ENCODE data around the gene YWHAG. TPM values are rescaled to one million over a fixed set of nuclear protein-coding genes. Genes with fewer than 3 reads are reported as not detected.
"Not testable (repeated sequence)": the region's sequence is repeated elsewhere in the genome, so short reads cannot be mapped to it uniquely, and the experiment has no call there.

Gene YWHAG
- total and polyA plus RNA-seq, 9 of the 15 experiments (the other 6 are each of a cell fraction or from before 2014, with no cell fraction given): 30.4 to 246 (median 94.5) TPM

DNA sequence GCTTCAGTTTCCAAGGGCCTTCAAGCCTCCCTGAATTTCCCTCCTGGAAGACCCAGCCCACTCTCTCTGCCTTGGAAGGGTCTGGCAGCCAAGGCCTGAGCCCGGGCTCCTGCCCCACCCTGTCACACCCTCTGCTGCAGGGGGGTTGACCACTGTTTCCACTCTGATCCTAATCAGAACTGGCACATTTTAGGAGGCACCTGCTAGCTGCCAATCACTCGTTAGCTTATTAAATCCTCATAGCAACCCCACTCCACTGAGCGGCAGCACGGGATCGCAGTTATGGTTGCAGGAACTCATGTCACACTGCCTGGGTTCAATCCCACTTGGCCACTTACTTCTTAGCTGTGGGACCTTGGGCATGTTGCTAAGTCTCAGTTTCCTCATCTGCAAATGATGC lies 43.4 kb downstream of the YWHAG start (continued):
- TF ChIP-seq, protein P1, sequence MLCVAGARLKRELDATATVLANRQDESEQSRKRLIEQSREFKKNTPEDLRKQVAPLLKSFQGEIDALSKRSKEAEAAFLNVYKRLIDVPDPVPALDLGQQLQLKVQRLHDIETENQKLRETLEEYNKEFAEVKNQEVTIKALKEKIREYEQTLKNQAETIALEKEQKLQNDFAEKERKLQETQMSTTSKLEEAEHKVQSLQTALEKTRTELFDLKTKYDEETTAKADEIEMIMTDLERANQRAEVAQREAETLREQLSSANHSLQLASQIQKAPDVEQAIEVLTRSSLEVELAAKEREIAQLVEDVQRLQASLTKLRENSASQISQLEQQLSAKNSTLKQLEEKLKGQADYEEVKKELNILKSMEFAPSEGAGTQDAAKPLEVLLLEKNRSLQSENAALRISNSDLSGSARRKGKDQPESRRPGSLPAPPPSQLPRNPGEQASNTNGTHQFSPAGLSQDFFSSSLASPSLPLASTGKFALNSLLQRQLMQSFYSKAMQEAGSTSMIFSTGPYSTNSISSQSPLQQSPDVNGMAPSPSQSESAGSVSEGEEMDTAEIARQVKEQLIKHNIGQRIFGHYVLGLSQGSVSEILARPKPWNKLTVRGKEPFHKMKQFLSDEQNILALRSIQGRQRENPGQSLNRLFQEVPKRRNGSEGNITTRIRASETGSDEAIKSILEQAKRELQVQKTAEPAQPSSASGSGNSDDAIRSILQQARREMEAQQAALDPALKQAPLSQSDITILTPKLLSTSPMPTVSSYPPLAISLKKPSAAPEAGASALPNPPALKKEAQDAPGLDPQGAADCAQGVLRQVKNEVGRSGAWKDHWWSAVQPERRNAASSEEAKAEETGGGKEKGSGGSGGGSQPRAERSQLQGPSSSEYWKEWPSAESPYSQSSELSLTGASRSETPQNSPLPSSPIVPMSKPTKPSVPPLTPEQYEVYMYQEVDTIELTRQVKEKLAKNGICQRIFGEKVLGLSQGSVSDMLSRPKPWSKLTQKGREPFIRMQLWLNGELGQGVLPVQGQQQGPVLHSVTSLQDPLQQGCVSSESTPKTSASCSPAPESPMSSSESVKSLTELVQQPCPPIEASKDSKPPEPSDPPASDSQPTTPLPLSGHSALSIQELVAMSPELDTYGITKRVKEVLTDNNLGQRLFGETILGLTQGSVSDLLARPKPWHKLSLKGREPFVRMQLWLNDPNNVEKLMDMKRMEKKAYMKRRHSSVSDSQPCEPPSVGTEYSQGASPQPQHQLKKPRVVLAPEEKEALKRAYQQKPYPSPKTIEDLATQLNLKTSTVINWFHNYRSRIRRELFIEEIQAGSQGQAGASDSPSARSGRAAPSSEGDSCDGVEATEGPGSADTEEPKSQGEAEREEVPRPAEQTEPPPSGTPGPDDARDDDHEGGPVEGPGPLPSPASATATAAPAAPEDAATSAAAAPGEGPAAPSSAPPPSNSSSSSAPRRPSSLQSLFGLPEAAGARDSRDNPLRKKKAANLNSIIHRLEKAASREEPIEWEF (CRISPR knock-in tag; IDR thresholded peaks at IDR 0.05): no peak

DNA sequence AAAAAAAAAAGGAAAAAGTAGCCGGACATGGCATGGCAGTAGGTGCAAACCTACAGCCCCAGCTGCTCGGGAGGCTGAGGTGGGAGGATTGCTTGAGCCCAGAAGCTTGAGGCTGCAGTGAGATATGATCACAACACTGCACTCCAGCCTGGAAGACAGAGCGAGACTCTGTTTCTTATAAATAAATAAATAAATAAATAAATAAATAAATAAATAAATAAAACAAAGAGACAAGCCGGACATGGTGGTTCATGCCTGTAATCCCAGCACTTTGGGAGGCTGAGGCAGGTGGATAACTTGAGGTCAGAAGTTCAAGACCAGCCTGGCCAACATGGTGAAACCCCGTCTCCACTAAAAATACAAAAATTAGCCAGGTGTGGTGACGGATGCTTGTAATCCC lies 44.1 kb downstream of the YWHAG start:
- intact Hi-C loops (cut with micrococcal nuclease): loop anchor here (1.0 to 5.0 kb wide), 5 partner anchors 23 to 447 kb away; no protein-coding TSS in a partner anchor
- 31% methylated on average over 6 of the region's 6 CpGs for WGBS (ENCODE audit: insufficient coverage, low coverage, missing lambda C conversion rate)
- H3K9ac ChIP-seq (ENCODE audit: insufficient read depth in 1 of 2, low read depth in 2 of 2, low read length in 2 of 2); H2AFZ ChIP-seq (ENCODE audit: low read depth, low read length); H3K9me3 ChIP-seq (replicated peaks; ENCODE audit: control insufficient read depth, insufficient read depth, low read depth, low read length); H4K20me1 ChIP-seq (replicated peaks; ENCODE audit: control insufficient read depth, insufficient read depth, low read length); BruUV-seq (replicated peaks); H3K4me2 ChIP-seq (ENCODE audit: insufficient read depth, low read length); DNase-seq (ENCODE audit: extremely low read depth in 1 of 4, low spot score in 3 of 4); H3K27me3 ChIP-seq (ENCODE audit: control insufficient read depth in 2 of 2, insufficient read depth in 2 of 2, low read length in 2 of 2); H3K9me1 ChIP-seq (ENCODE audit: control insufficient read depth, insufficient read depth, low read length); ATAC-seq; FAIRE-seq; H3K4me3 ChIP-seq; H3K36me3 ChIP-seq (ENCODE audit: control insufficient read depth, insufficient read depth, low read length); H3K27ac ChIP-seq (ENCODE audit: extremely low read depth, low read depth, low read length): not testable (repeated sequence)
- Histone ChIP-seq H3K4me1 (replicated peaks in 1 of 2; ENCODE audit: control insufficient read depth in 2 of 2, insufficient read depth in 2 of 2, low read length in 2 of 2) (peaks cover 28 to 48% of the 10 kb centered on the region in 2 experiments; a peak in 4 of 5 replicates), H3K79me2 (ENCODE audit: control insufficient read depth, insufficient read depth, low read length) (peaks cover 13% of the 10 kb centered on the region)
- in situ Hi-C loops (cut with MboI): loop anchor here (5.0 kb wide), 1 partner anchor 137 kb away; no protein-coding TSS in a partner anchor
- CTCF ChIA-PET (ENCODE audit: low intra/inter-chr PET ratio): interaction anchor here (0.7 to 4.1 kb wide), 9 partner anchors 12 to 448 kb away, joined by 3 to 111 read pairs (median 7); partner anchors contain the start of gene HSPB1
- TF ChIP-seq FOSL1 (tag; conservative IDR thresholded peaks at IDR 0.05) (0 out of 2 replicates have a peak, but pooled peaks have one; percentile 7), ADNP (tag; IDR thresholded peaks at IDR 0.05) (peak; percentile 39; the same call in 1 of the 2 replicates), ZC3H11A (IDR thresholded peaks at IDR 0.05; ENCODE audit: low read depth, low read length) (peak; percentile 82; the same call in 1 of the 2 replicates)
- POLR2A ChIA-PET: interaction anchor here (0.6 to 1.3 kb wide), 5 partner anchors 7 to 98 kb away, joined by 3 to 5 read pairs (median 3); no protein-coding TSS in a partner anchor
